Activated CD4-positive, alpha-beta T cell treated with anti-CD3 and anti-CD28 coated beads, Interleukin-2, Interleukin-6, amounts not matched to agents 100 ng/mL and 50 ng/mL, durations not matched to agents 16 hours and 8 hours (primary cell): ENCODE results near the gene GTF2I.
"Not testable (repeated sequence)": the region's sequence is repeated elsewhere in the genome, so short reads cannot be mapped to it uniquely, and the experiment has no call there.

ENCODE experiments used
- DNase-seq: peaks from one replicate; pipeline ENCODE4 v3.0.0-alpha.2; 2020

GTF2I gene

GRCh38 chr7:74783595-74783994 lies 126.1 kb downstream of the GTF2I start:
- not testable (repeated sequence) for DNase-seq

- DNase-seq, result peak; percentile 97
Measured at GRCh38 chr7:74788369-74789150, 131.0 kb downstream of the GTF2I start.

GRCh38 chr7:74789200-74789736 lies 131.8 kb downstream of the GTF2I start:
- DNase-seq, result not testable (repeated sequence)

GRCh38 chr7:74797848-74798622 lies 140.5 kb downstream of the GTF2I start:
- DNase-seq, result not testable (repeated sequence)

- peak; percentile 16 for DNase-seq
Measured at GRCh38 chr7:74798644-74799043, 141.1 kb downstream of the GTF2I start.
